HCT116 (cell line): ENCODE data around the gene BHLHE41.

Experiments
- CBX3 ChIP-seq: IDR thresholded peaks from 2 replicates; pipeline ENCODE4 v1.6.1; 2012; ENCODE audit warnings: low read depth
- EZH2 ChIP-seq: fragments of 200-600 bp; sonication (generic); IDR thresholded peaks from 2 replicates; pipeline ENCODE4 v1.6.1; 2017; ENCODE audit warnings: antibody characterized with exemption, mixed run types
- POLR2A ChIP-seq: IDR thresholded peaks from 2 replicates; pipeline ENCODE4 v1.7.0; 2011; ENCODE audit warnings: borderline replicate concordance; ENCODE audit not compliant: insufficient read depth, insufficient read length; ENCODE audit errors: extremely low read depth
- POLR2AphosphoS5 ChIP-seq: IDR thresholded peaks from 2 replicates; pipeline ENCODE4 v1.6.1; 2011; ENCODE audit warnings: mild to moderate bottlenecking, low read depth, low read length, moderate library complexity
- RAD21 ChIP-seq: IDR thresholded peaks from 2 replicates; pipeline ENCODE4 v1.6.1; 2012; ENCODE audit warnings: low read depth, mild to moderate bottlenecking
- SP1 ChIP-seq: IDR thresholded peaks from 2 replicates; pipeline ENCODE4 v1.6.1; 2012; ENCODE audit warnings: low read depth
- YY1 ChIP-seq: IDR thresholded peaks from 2 replicates; pipeline ENCODE4 v1.6.1; 2011; ENCODE audit warnings: low read length, low read depth, moderate library complexity, mild to moderate bottlenecking; ENCODE audit not compliant: insufficient replicate concordance; ENCODE audit errors: extremely low read depth
- ZBTB33 ChIP-seq: IDR thresholded peaks from 2 replicates; pipeline ENCODE4 v1.6.1; 2011; ENCODE audit warnings: mild to moderate bottlenecking, low read length, moderate library complexity; ENCODE audit not compliant: insufficient replicate concordance; ENCODE audit errors: extremely low read depth
- ZFX ChIP-seq: fragments of 450-650 bp; IDR thresholded peaks from 2 replicates; pipeline ENCODE4 v1.6.1; 2017
- ZNF274 ChIP-seq: fragments of 200-500 bp; sonication (Bioruptor generic); IDR thresholded peaks from 2 replicates; pipeline ENCODE4 v1.6.1; 2014; ENCODE audit warnings: mild to moderate bottlenecking, low read depth, low read length, inconsistent platforms
- TF ChIP-seq, protein P1 (sequence below), 3 experiments: fragments of 200-600 bp in 1 of 3; sonication (generic) in 1 of 3; IDR thresholded peaks in 2 of 3; conservative IDR thresholded peaks in 1 of 3; 2 replicates each; pipeline ENCODE4 v1.5.1; 2012 to 2017; ENCODE audit warnings: low read depth in 2 of 3, low read length in 2 of 3, antibody characterized with exemption in 1 of 3, borderline replicate concordance in 1 of 3, control low read depth in 1 of 3, mild to moderate bottlenecking in 1 of 3, mixed read lengths in 1 of 3, mixed run types in 1 of 3, moderate library complexity in 1 of 3; ENCODE audit not compliant: insufficient read depth in 1 of 3

DNA sequence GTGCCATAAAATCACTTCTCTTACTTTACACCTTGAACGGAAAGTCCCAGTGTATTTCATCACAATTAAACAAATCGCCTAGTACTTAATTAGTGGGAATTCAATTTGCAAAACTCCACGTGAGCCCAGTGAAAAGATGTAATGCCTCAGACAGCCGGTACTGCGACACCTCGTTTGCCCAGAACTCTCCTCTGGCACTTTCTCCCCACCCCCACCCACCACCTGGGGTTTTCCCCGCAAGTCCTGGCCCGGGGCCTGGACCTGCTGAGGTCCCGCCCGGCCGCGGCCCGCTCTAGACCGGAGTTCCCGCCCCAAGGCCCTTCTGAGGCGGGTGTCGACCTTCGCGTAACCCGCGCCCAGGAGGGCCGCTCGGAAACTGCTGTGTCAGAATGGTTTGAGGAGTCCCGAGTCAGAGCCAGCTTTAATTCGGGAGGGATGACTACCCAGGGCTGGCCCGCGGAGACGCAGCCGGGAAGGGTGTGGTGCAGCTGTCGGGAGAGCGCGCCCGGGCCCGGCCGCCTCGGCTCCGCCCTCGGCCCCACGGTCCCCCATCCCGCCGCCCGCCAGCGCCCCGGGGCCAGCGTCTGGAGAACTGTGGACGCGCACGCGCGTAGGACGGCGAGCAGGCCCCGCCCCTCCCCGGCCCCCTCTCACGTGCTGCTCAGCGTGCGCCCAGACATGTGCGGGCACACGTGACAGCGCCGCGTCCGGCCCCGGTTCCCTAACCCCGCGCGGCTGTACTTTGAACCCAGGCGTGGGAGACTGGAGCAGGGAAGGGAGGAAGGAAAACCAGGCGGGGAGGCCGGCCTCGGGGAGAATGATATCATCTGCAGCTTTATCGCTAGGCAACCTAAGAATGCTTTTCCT, 10.8 kb downstream of the BHLHE41 start:
- no peak for TF ChIP-seq POLR2A
- TF ChIP-seq, protein P1, sequence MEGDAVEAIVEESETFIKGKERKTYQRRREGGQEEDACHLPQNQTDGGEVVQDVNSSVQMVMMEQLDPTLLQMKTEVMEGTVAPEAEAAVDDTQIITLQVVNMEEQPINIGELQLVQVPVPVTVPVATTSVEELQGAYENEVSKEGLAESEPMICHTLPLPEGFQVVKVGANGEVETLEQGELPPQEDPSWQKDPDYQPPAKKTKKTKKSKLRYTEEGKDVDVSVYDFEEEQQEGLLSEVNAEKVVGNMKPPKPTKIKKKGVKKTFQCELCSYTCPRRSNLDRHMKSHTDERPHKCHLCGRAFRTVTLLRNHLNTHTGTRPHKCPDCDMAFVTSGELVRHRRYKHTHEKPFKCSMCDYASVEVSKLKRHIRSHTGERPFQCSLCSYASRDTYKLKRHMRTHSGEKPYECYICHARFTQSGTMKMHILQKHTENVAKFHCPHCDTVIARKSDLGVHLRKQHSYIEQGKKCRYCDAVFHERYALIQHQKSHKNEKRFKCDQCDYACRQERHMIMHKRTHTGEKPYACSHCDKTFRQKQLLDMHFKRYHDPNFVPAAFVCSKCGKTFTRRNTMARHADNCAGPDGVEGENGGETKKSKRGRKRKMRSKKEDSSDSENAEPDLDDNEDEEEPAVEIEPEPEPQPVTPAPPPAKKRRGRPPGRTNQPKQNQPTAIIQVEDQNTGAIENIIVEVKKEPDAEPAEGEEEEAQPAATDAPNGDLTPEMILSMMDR (IDR thresholded peaks at IDR 0.05 in 2 of 3, conservative IDR thresholded peaks at IDR 0.05 in 1 of 3; ENCODE audit: borderline replicate concordance in 1 of 3, insufficient read depth in 1 of 3, low read depth in 2 of 3, low read length in 2 of 3): peak in 2 of 3 experiments; percentile 26 to 42; a peak in 4 of 6 replicates
- peak; percentile 23 for TF ChIP-seq YY1
- peak; percentile 51; the same call in 1 of the 2 replicates for TF ChIP-seq CBX3
- no peak for TF ChIP-seq RAD21
- TF ChIP-seq ZNF274: no peak
- TF ChIP-seq ZBTB33: no peak
- TF ChIP-seq POLR2AphosphoS5: peak; percentile 58
- TF ChIP-seq EZH2: no peak
- peak; percentile 80 for TF ChIP-seq SP1
- TF ChIP-seq ZFX: peak; percentile 71; the same call in 1 of the 2 replicates
